HCT116 (cell line): Measurements from ENCODE around the gene SPDEF. TPM values are rescaled to one million over a fixed set of nuclear protein-coding genes. Genes with fewer than 3 reads are reported as not detected.

Experiments
- ATAC-seq: fragments of 200-7000 bp; cut with Tn5 transposase; 2 replicates; pipeline ENCODE4 v1.9.1; 2020; ENCODE audit warnings: mild to moderate bottlenecking, moderate library complexity
- BruUV-seq: library from RNA; stranded (reverse); fragments of 400-500 nt; replicated peaks from 2 replicates; lab custom pipeline; 2021; lab: Mats Ljungman, UMichigan
- CTCF ChIA-PET: fragments of 300-600 bp; sonication (Branson Sonifier 250); formaldehyde crosslinking; loops from one replicate; lab custom pipeline; 2021; ENCODE audit warnings: antibody characterized with exemption; lab: Charles Lee
- POLR2A ChIA-PET: fragments of 300-600, 350-600 bp; sonication (Branson Sonifier 250); formaldehyde crosslinking; loops from one replicate; lab custom pipeline; 2021; ENCODE audit warnings: antibody characterized with exemption; lab: Charles Lee
- RAD21 ChIA-PET, 2 experiments: fragments of 300-600 bp; sonication (Branson Sonifier 250); formaldehyde crosslinking; loops; one replicate each; lab custom pipeline; 2023; ENCODE audit warnings: low total read pairs in 2 of 2; ENCODE audit not compliant: uncharacterized antibody in 2 of 2, unreplicated experiment in 2 of 2, low non-redundant PET in 1 of 2; lab: Charles Lee
- DNase-seq: peaks from one replicate; pipeline ENCODE4 v3.0.0-alpha.2; 2010; ENCODE audit warnings: low read depth, low spot score
- H2AFZ ChIP-seq: fragments of 200-600 bp; shearing (Covaris generic), sonication (generic); 2 replicates; pipeline ENCODE4 v1.6.1; 2017; ENCODE audit warnings: low read depth, mixed run types, mixed read lengths, antibody characterized with exemption, low read length; ENCODE audit not compliant: poor library complexity, severe bottlenecking
- H3K27ac ChIP-seq: 2 replicates; pipeline ENCODE4 v1.5.1; 2012; ENCODE audit warnings: low read depth, low read length
- H3K27me3 ChIP-seq: fragments of 200-600 bp; sonication (generic); 2 replicates; pipeline ENCODE4 v1.6.1; 2016; ENCODE audit warnings: mixed run types, low read length, mixed read lengths; ENCODE audit not compliant: insufficient read depth
- H3K36me3 ChIP-seq, 2 experiments: fragments of 200-500 bp in 1 of 2; fragments of 200-600 bp in 1 of 2; sonication (Bioruptor generic) in 1 of 2; sonication (generic) in 1 of 2; 2 replicates each; pipeline versions ENCODE4 v1.5.1 to v1.6.1; 2014 to 2016; ENCODE audit warnings: low read length in 2 of 2, inconsistent platforms in 1 of 2, mixed read lengths in 1 of 2, mixed run types in 1 of 2; ENCODE audit not compliant: insufficient read depth in 2 of 2, control insufficient read depth in 1 of 2
- H3K4me1 ChIP-seq, 2 experiments: fragments of 200-600 bp in 1 of 2; sonication (generic) in 1 of 2; 2 replicates each; pipeline versions ENCODE4 v1.5.1 to v1.6.1; 2012 to 2017; ENCODE audit warnings: low read length in 2 of 2, inconsistent platforms in 1 of 2, mild to moderate bottlenecking in 1 of 2, mixed read lengths in 1 of 2, mixed run types in 1 of 2, moderate library complexity in 1 of 2; ENCODE audit not compliant: insufficient read depth in 2 of 2, control insufficient read depth in 1 of 2
- H3K4me2 ChIP-seq: fragments of 200-600 bp; sonication (generic); 2 replicates; pipeline ENCODE4 v1.6.1; 2017; ENCODE audit warnings: mixed run types, low read length, mixed read lengths
- H3K4me3 ChIP-seq, 2 experiments: fragments of 200-600 bp in 1 of 2; sonication (generic) in 1 of 2; replicated peaks in 1 of 2; 2 replicates each; pipeline ENCODE4 v1.5.1; 2011 to 2016; ENCODE audit warnings: low read length in 2 of 2, control low read depth in 1 of 2, low read depth in 1 of 2, mild to moderate bottlenecking in 1 of 2, mixed read lengths in 1 of 2, mixed run types in 1 of 2
- H3K79me2 ChIP-seq: fragments of 200-600 bp; sonication (generic); 2 replicates; pipeline ENCODE4 v1.6.1; 2017; ENCODE audit warnings: mild to moderate bottlenecking, mixed run types, low read length, moderate library complexity, mixed read lengths; ENCODE audit not compliant: insufficient read depth
- H3K9ac ChIP-seq: fragments of 200-600 bp; sonication (generic); 2 replicates; pipeline ENCODE4 v1.6.1; 2016; ENCODE audit warnings: low read length, mixed read lengths
- H3K9me2 ChIP-seq: fragments of 200-600 bp; sonication (generic), shearing (Covaris generic); 2 replicates; pipeline ENCODE4 v1.6.1; 2017; ENCODE audit warnings: mixed run types, mild to moderate bottlenecking, moderate library complexity; ENCODE audit not compliant: insufficient read depth
- H3K9me3 ChIP-seq, 2 experiments: fragments of 200-500 bp in 1 of 2; fragments of 200-600 bp in 1 of 2; sonication (Bioruptor generic) in 1 of 2; sonication (generic) in 1 of 2; 2 replicates each; pipeline ENCODE4 v1.6.1; 2014 to 2017; ENCODE audit warnings: low read length in 2 of 2, mixed read lengths in 2 of 2, inconsistent platforms in 1 of 2, low read depth in 1 of 2, mild to moderate bottlenecking in 1 of 2, mixed run types in 1 of 2, moderate library complexity in 1 of 2; ENCODE audit not compliant: control insufficient read depth in 1 of 2, insufficient read depth in 1 of 2
- H4K20me1 ChIP-seq: fragments of 200-600 bp; sonication (generic), shearing (Covaris generic); 2 replicates; pipeline ENCODE4 v1.6.1; 2017; ENCODE audit warnings: mixed run types, mild to moderate bottlenecking, moderate library complexity; ENCODE audit not compliant: insufficient read depth
- CBX3 ChIP-seq: IDR thresholded peaks from 2 replicates; pipeline ENCODE4 v1.6.1; 2012; ENCODE audit warnings: low read depth
- EGR1 ChIP-seq: IDR thresholded peaks from 2 replicates; pipeline ENCODE4 v1.6.1; 2012; ENCODE audit warnings: low read depth
- ELF1 ChIP-seq: IDR thresholded peaks from 2 replicates; pipeline ENCODE4 v1.6.1; 2012; ENCODE audit warnings: low read depth, borderline replicate concordance
- EZH2 ChIP-seq: fragments of 200-600 bp; sonication (generic); IDR thresholded peaks from 2 replicates; pipeline ENCODE4 v1.6.1; 2017; ENCODE audit warnings: antibody characterized with exemption, mixed run types
- EZH2phosphoT487 ChIP-seq: fragments of 200-600 bp; IDR thresholded peaks from 2 replicates; pipeline ENCODE4 v1.6.1; 2018; ENCODE audit warnings: antibody characterized with exemption, borderline replicate concordance
- FOSL1 ChIP-seq: IDR thresholded peaks from 2 replicates; pipeline ENCODE4 v1.6.1; 2012; ENCODE audit warnings: low read depth
- JUND ChIP-seq: IDR thresholded peaks from 2 replicates; pipeline ENCODE4 v1.6.1; 2012
- MAX ChIP-seq: IDR thresholded peaks from 2 replicates; pipeline ENCODE4 v1.6.1; 2012
- POLR2AphosphoS5 ChIP-seq: IDR thresholded peaks from 2 replicates; pipeline ENCODE4 v1.6.1; 2011; ENCODE audit warnings: mild to moderate bottlenecking, low read depth, low read length, moderate library complexity
- SP1 ChIP-seq: IDR thresholded peaks from 2 replicates; pipeline ENCODE4 v1.6.1; 2012; ENCODE audit warnings: low read depth
- TCF7L2 ChIP-seq: IDR thresholded peaks from 2 replicates; pipeline ENCODE4 v1.7.0; 2011; ENCODE audit warnings: borderline replicate concordance, inconsistent platforms; ENCODE audit not compliant: insufficient read depth, insufficient read length; ENCODE audit errors: extremely low read depth
- YY1 ChIP-seq: IDR thresholded peaks from 2 replicates; pipeline ENCODE4 v1.6.1; 2011; ENCODE audit warnings: low read length, low read depth, moderate library complexity, mild to moderate bottlenecking; ENCODE audit not compliant: insufficient replicate concordance; ENCODE audit errors: extremely low read depth
- ZBTB33 ChIP-seq: IDR thresholded peaks from 2 replicates; pipeline ENCODE4 v1.6.1; 2011; ENCODE audit warnings: mild to moderate bottlenecking, low read length, moderate library complexity; ENCODE audit not compliant: insufficient replicate concordance; ENCODE audit errors: extremely low read depth
- ZFX ChIP-seq: fragments of 450-650 bp; IDR thresholded peaks from 2 replicates; pipeline ENCODE4 v1.6.1; 2017
- ZNF274 ChIP-seq: fragments of 200-500 bp; sonication (Bioruptor generic); IDR thresholded peaks from 2 replicates; pipeline ENCODE4 v1.6.1; 2014; ENCODE audit warnings: mild to moderate bottlenecking, low read depth, low read length, inconsistent platforms
- intact Hi-C: fragments of 100-400 bp; cut with micrococcal nuclease; formaldehyde crosslinking; loops from 2 replicates; pipeline ENCODE4 v1.10.0; 2022
- total RNA-seq: library from RNA; stranded (reverse); gene quantifications from one replicate; pipeline ENCODE4 v1.2.1, GENCODE V29; 2021; ENCODE audit not compliant: unreplicated experiment
- TF ChIP-seq, protein P1 (sequence below): IDR thresholded peaks from 2 replicates; pipeline ENCODE4 v1.6.1; 2012

SPDEF gene
- total RNA-seq, 1 experiment from 2014 or later, result 0.39 TPM

DNA sequence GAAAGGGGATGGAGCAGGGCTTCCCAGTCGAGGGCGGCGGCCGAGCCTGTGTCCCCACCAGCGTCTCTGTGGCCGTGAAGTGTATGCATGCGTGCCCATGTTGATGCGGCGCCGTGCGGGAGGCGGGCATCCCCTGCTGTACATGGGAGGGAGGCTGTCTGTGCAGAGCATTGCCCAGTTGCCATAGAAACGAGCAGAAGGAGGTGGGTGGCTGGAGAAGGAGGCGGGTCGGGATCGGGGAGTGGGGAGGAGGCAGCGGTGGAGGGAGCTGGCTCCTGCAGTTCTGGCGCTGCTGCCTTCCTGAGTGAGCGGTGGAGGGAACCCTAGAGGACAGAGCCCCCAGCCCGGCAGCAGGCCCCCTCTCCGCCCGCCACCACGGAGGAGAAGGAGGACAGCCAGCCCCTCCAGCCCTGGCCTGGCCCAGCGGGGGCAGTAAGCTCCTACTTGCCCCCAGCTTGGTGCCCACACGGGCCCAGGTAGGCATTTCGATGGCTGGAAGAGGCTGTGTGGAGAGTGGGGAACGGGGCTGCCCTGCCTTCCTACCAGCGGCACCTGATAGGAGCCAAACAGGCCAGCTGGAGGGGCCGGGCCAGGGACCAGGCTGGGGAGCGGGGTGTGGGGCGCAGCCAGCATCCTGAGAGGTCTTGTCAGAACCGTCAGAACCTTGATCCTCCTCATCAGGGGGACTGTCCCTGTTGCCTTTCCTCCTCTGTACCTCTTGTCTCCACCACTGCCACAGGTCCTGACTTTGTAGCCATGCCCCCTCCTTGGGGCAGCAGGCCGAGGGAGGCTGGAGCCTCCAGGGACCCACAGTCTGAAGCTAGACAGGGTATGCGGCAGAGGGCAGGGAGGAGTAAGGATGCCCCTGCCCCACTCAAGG lies 41.3 kb downstream of the SPDEF start:
- ChIA-PET RAD21 (no interaction called here), CTCF (no interaction called here), POLR2A (no interaction called here)
- H2AFZ ChIP-seq, result no peak overlapping the region
- no peak overlapping the region for H3K4me2 ChIP-seq
- H3K9ac ChIP-seq, result no peak overlapping the region
- no peaks in the 10 kb centered on the region for H3K9me3 ChIP-seq
- no peak overlapping the region for H3K4me3 ChIP-seq
- no peak overlapping the region for H3K27ac ChIP-seq
- H3K79me2 ChIP-seq, result no peaks in the 10 kb centered on the region
- ATAC-seq, result no peak
- no peaks in the 10 kb centered on the region for H3K4me1 ChIP-seq
- H3K36me3 ChIP-seq, result no peaks in the 10 kb centered on the region
- no TSS peak for BruUV-seq
- no peak for DNase-seq
- TF ChIP-seq, protein P1, sequence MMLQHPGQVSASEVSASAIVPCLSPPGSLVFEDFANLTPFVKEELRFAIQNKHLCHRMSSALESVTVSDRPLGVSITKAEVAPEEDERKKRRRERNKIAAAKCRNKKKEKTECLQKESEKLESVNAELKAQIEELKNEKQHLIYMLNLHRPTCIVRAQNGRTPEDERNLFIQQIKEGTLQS, result no peak
- TF ChIP-seq EGR1 (no peak), MAX (no peak), EZH2phosphoT487 (no peak), ZNF274 (no peak), EZH2 (no peak), ZFX (no peak)
- H4K20me1 ChIP-seq, result no peaks in the 10 kb centered on the region
- H3K9me2 ChIP-seq, result no peaks in the 10 kb centered on the region
- no peaks in the 10 kb centered on the region for H3K27me3 ChIP-seq
- intact Hi-C loops, result no loop called here

DNA sequence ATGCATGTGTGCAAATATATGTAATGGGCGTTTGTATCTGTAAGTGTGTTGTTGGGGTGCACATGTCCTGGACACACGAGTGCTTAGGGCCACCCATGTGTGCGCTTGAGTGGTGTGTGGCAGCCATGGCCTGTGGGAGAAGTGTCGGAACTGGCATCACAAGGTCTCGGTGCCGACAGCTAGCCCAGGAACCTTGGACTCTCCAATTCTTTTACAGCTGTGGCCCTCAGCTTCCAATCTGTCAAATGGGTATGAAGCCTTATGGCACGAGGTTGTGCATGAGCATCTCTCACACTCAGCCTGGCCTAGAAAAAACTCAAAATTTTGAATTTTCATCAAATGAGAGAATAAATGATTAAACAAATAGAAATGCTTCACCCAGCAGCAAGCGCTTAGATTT lies 42.0 kb downstream of the SPDEF start:
- RAD21 ChIA-PET, result no interaction called here
- CTCF ChIA-PET, result no interaction called here
- Histone ChIP-seq H3K4me2 (no peak overlapping the region), H3K27ac (no peak overlapping the region), H2AFZ (no peak overlapping the region), H3K9me3 (no peaks in the 10 kb centered on the region), H3K79me2 (no peaks in the 10 kb centered on the region), H3K9ac (no peak overlapping the region), H3K9me2 (no peaks in the 10 kb centered on the region), H3K27me3 (no peaks in the 10 kb centered on the region), H3K4me3 (no peak overlapping the region), H3K4me1 (no peaks in the 10 kb centered on the region), H3K36me3 (no peaks in the 10 kb centered on the region), H4K20me1 (no peaks in the 10 kb centered on the region)
- DNase-seq (no peak), ATAC-seq (no peak)
- POLR2A ChIA-PET, result no interaction called here
- intact Hi-C loops, result no loop called here
- BruUV-seq, result no TSS peak
- TF ChIP-seq EGR1 (no peak), TCF7L2 (no peak), CBX3 (no peak), ZNF274 (no peak), YY1 (no peak), SP1 (no peak), JUND (no peak), ZBTB33 (no peak), POLR2AphosphoS5 (no peak), ZFX (no peak), FOSL1 (no peak), ELF1 (no peak)
- TF ChIP-seq, protein P1, result no peak
